Nucleus accumbens (tissue), 56 donors: ENCODE measurements around the gene UBTF.

Experiments
- DNase-seq, 56 donors: peaks; one replicate each; lab custom pipeline; 2025; lab: John Stamatoyannopoulos, UW

The UBTF gene

GRCh38 chr17:44216694-44217093 is 2.8 kb downstream of the UBTF start:
- no peak for DNase-seq

DNA sequence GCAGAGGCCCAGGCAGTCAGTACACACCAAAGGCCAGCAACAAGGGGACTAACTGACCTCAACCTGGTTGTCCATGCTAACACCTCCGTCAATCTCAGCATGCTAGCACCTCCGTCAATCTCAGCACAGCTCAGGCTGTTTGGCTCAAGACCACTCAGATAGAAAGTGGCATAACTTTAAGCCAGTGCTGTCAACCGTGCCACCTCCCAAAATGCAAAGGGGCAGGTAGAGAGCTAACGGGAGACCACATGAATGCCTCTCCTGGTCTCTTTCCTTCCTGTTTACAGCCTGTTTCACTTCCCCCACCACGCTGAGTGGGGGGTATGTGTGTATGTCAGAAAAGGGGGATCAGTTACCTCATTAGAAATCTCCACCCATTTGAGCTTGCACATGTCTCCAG is 3.3 kb downstream of the UBTF start:
- no peak for DNase-seq

DNA sequence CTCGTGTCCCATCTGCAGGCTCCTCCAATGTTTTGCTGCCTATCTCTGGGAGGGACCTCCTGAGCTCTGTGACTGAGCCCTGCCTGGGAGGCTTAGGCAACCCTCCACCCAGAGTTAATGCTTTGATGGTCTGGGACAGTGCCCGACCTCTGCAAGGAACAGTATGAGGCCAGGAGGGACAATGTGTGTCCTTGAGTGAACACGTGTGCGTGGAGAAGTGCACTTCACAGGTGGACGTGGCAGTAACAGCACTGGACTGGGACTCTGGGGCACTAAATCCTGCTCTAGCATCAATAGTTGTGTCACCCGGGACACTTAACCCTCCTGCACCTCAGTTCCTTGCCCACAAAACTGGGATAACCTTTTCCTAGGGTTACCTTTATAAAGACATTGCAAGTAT is 4.6 kb downstream of the UBTF start:
- DNase-seq, result no peak

- DNase-seq, result no peak
Observed at GRCh38 chr17:44214230-44214494, 5.3 kb downstream of the UBTF start.

- no peak for DNase-seq
Observed at GRCh38 chr17:44213403-44214229, 5.9 kb downstream of the UBTF start.

- no peak for DNase-seq
Observed at GRCh38 chr17:44212507-44213402, 6.7 kb downstream of the UBTF start.

GRCh38 chr17:44211281-44212265 is 7.9 kb downstream of the UBTF start:
- DNase-seq, result no peak

GRCh38 chr17:44210342-44211192 is 8.9 kb downstream of the UBTF start:
- DNase-seq, result peak in 54 of 56 donors; percentile 25 to 91 (median 78)

DNA sequence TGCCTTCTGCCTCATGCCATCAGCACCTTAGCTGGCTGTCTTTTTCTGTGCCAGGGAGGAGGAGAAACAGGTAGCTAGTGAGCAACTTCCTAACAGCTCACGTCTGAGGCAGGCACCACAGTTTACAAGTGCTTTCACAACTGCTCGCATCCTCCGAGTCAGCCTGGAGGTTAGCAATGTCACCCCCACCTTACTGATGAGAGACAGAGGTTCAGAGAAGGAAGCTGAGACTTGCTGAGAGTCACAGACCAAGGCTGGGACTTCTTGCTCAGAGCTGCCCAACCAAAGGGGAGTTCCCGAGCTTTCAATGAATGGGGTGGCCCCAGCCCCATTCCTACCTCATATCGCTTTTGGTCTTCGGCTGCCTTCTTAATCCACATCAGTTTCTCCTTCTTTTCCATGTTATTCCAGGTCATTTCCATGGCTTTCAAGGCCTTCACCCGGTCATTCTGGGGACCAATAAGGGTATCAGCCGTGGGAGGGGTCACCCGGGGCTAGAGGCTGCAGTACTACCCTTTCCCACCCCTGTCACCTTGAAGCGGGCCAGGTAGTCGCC is 9.6 kb downstream of the UBTF start:
- DNase-seq, result no peak

DNA sequence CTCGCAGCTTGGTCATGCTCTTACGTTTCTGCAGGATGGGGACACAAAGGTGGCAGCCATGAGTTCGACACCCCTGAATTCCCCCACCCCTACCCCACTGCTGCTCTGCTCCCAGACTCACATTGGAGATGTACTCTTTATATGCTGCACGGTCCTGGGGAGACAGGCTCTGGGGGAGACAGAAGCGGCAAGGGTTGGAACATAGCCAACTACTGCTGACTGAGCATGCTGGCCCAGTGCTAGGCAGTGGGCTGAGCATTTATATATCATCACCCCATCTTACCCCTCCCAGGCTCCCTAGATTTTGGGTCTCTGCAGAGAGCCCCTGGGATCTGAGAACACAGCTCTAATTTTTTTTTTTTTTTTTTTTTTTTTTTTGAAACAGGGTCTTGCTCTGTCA is 11.7 kb downstream of the UBTF start:
- DNase-seq, result no peak

DNA sequence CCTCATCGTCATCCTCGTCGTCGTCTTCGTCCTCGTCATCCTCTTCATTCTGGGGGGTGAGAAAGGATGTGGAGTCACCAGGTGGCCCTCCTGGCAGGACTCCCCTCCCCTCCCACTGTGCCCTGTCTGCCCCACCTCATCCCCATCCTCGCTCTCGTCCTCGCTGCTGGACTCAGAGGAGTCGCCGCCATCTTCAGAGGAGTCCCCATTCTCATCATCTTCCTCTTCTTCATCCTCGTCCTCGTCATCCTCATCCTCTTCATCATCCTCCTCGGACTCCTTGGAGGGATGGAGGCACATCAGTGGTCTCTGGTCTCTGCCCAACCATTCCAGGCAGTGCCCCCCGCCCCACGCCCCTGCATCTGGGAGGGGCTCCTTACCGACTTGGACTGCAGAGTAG is 12.2 kb downstream of the UBTF start:
- no peak for DNase-seq

GRCh38 chr17:44206825-44207155 is 12.7 kb downstream of the UBTF start:
- DNase-seq, result no peak

DNA sequence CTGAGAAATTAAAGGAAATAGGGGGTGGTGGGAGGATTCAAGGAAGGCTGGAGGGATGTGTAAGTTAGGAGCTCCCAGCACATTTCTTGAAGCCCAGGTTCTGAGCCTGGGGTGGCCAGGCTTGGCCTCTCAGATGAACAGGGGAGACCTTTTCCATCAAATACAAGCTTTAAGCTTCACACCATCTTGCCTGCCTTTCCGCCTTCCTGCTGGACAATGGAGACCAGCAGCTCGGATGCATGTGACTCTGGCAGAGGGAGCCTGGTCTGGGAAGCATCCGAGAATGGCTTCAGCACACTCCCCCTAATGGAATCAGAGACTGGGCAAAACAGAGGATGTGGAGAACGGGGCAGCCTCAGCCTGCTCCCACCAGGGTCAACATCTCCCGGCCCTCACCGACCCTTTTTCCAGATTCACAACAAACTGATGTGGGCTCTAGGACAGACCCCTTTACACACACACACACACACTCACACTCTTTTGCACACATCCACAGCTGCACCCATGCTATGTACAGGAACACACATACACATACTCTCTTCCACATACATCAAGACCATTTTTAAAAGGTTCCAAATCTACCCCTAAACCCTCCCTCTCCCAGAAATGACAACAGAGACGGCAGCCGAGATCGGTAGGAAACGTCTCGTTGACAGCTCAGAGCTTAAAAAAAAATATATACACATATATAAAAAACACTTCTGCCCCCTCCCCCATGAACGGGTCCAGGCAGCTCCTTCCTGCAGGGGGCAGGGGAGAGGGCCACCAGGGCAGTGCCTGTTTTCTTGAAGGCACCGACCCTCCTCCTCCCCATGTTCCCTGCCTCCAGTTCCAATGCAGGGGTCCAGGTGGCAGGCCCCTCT is 13.3 kb downstream of the UBTF start:
- peak in 1 of 56 donors; percentile 13 for DNase-seq

GRCh38 chr17:44204441-44204882 is 15.0 kb downstream of the UBTF start:
- no peak for DNase-seq

- DNase-seq, result peak in 5 of 56 donors; percentile 2 to 58 (median 6)
Observed at GRCh38 chr17:44203731-44204440, 15.6 kb downstream of the UBTF start.

DNA sequence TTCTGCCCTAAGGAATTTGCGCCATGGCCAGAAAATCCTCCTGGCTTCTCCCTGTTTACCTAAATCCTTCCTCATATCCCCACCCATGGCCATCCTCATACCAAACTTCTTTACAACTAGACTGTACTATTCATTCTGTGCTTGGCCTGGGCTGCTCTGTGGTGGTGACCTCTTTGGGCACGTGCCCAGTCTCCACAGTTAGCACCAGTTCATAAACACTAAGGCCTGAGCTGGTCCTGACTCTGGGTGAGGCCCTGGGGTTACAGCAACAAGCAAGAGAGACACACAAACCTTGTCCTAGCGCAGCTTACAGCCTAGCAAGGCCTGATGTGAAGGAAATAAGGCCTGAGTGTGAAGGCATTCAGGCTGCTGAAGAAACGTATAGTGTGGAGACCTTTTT is 16.7 kb downstream of the UBTF start:
- DNase-seq, result no peak

GRCh38 chr17:44200478-44201155 is 18.9 kb downstream of the UBTF start:
- peak in 4 of 56 donors; percentile 34 to 53 (median 50) for DNase-seq
